HUES48 (cell line): Measurements from ENCODE around the gene ADAMTS17.

Source experiments
- H3K27ac ChIP-seq: one replicate; pipeline ENCODE4 v1.7.0; 2013; ENCODE audit warnings: low read depth, low read length, inconsistent platforms
- H3K27me3 ChIP-seq: 2 replicates; pipeline ENCODE4 v1.6.1; 2013; ENCODE audit warnings: mild to moderate bottlenecking, low read length; ENCODE audit not compliant: control insufficient read depth, insufficient read depth
- H3K36me3 ChIP-seq: 2 replicates; pipeline ENCODE4 v1.6.1; 2013; ENCODE audit warnings: low read length; ENCODE audit not compliant: control insufficient read depth, insufficient read depth
- H3K4me1 ChIP-seq: 2 replicates; pipeline ENCODE4 v1.6.1; 2013; ENCODE audit warnings: mild to moderate bottlenecking, low read length; ENCODE audit not compliant: control insufficient read depth, insufficient read depth
- H3K4me3 ChIP-seq: 2 replicates; pipeline ENCODE4 v1.5.1; 2013; ENCODE audit warnings: mild to moderate bottlenecking, low read depth, low read length
- H3K9ac ChIP-seq: 2 replicates; pipeline ENCODE4 v1.6.1; 2013; ENCODE audit warnings: mild to moderate bottlenecking, low read depth, low read length, moderate library complexity
- H3K9me3 ChIP-seq: 2 replicates; pipeline ENCODE4 v1.6.1; 2013; ENCODE audit warnings: low read length; ENCODE audit not compliant: control insufficient read depth, insufficient read depth

ADAMTS17 gene

DNA sequence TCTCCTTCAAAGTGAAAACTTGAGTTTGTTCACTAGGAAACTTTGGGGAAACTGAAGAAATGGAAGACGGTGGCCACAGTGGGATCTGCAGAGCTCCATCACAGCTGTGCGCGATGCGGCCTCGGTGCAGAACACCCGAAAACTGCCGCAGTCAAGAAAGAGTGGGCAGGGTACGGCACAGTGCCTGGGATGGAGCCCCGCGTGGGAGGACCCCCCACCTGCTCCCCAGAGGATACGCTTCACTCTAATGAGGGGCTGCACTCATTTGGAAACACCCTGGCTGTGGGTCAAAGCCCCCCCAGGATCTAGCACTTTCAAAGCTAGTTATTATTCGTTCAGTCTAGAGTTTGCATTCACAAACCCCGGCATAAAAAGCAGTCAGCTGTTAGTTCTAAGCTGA, 9.5 kb downstream of the ADAMTS17 start:
- Histone ChIP-seq H3K4me3 (no peak overlapping the region), H3K27me3 (no peaks in the 10 kb centered on the region), H3K4me1 (no peaks in the 10 kb centered on the region), H3K27ac (no peak overlapping the region), H3K9me3 (no peaks in the 10 kb centered on the region), H3K36me3 (no peaks in the 10 kb centered on the region), H3K9ac (no peak overlapping the region)

DNA sequence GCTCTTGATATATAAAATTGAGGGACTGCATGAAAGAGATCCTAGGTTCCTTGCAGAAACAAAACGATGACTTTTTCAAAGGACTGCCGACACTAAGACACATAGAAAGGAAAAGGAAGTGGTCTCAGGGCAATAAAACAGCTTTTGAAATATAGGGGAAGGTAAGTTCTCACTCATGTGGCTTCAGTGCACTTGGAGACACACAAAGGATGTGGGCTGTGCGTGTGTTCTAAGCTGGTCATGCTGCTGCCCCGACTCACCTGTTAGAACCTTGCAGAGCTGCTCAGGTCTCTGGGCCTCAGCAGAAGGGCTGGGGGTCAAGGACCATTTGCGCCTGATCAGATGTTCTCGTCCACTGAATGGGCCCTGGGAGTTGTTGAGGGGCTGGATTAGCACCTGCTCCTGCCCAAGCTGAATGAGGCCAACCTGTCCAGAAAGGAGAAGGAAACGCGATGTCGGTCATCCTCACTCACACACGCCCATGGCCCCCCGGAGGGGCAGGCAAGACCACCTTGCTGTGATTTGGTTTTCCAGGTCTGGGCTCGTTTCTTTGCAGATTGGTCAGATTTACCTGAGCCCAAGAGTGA, 11.1 kb downstream of the ADAMTS17 start:
- H3K9me3 ChIP-seq = no peaks in the 10 kb centered on the region
- no peaks in the 10 kb centered on the region for H3K27me3 ChIP-seq
- H3K4me1 ChIP-seq = no peaks in the 10 kb centered on the region
- no peaks in the 10 kb centered on the region for H3K36me3 ChIP-seq
- no peak overlapping the region for H3K9ac ChIP-seq
- no peak overlapping the region for H3K4me3 ChIP-seq
- no peak overlapping the region for H3K27ac ChIP-seq

DNA sequence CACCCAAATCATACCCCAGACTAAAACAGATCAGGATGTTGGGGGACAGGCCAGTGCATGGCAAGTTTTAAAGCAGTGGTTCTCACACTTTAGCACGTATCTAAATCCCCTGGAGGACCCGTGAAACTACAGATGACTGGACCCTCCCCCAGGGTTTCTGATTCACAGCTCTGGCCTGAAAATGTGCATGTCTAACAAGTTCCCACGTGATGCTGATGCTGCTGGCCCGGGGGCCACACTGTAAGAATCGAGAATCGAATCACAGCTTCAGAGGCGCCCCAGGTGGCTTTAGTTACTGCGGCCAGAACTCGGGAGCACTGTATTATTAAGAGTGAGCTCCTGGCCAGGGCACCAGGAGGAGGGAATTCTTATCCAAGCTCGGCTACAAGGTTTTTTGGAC, 11.6 kb downstream of the ADAMTS17 start:
- H3K4me1 ChIP-seq = no peaks in the 10 kb centered on the region
- no peak overlapping the region for H3K9ac ChIP-seq
- H3K4me3 ChIP-seq = no peak overlapping the region
- no peaks in the 10 kb centered on the region for H3K36me3 ChIP-seq
- no peak overlapping the region for H3K27ac ChIP-seq
- H3K27me3 ChIP-seq = no peaks in the 10 kb centered on the region
- no peaks in the 10 kb centered on the region for H3K9me3 ChIP-seq

DNA sequence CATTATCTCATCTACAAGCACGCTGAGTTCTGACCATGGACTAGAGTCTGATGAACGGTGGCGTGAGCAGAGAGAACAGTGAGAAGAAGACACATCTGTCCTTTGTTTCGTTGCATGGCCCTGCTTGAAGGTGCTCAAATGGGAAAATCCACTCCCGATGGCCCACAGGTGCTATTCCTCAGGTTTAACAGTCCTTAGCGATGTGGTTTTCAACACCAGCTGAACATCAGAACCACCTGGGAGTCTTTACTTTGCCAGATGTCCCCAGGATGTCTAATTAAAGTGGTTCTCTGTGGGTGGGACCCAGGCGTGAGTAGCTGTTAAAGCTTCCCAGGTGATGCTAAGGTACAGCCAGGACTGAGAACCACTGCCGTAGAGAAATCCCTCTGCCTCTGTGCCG, 13.0 kb downstream of the ADAMTS17 start:
- Histone ChIP-seq H3K4me3 (no peak overlapping the region), H3K27me3 (no peaks in the 10 kb centered on the region), H3K27ac (no peak overlapping the region), H3K9me3 (no peaks in the 10 kb centered on the region), H3K36me3 (no peaks in the 10 kb centered on the region), H3K4me1 (no peaks in the 10 kb centered on the region), H3K9ac (no peak overlapping the region)

GRCh38 chr15:100318880-100319279, 22.9 kb downstream of the ADAMTS17 start:
- Histone ChIP-seq H3K27me3 (no peaks in the 10 kb centered on the region), H3K4me1 (no peaks in the 10 kb centered on the region), H3K4me3 (no peak overlapping the region), H3K36me3 (no peaks in the 10 kb centered on the region), H3K9me3 (no peaks in the 10 kb centered on the region), H3K9ac (no peak overlapping the region), H3K27ac (no peak overlapping the region)

DNA sequence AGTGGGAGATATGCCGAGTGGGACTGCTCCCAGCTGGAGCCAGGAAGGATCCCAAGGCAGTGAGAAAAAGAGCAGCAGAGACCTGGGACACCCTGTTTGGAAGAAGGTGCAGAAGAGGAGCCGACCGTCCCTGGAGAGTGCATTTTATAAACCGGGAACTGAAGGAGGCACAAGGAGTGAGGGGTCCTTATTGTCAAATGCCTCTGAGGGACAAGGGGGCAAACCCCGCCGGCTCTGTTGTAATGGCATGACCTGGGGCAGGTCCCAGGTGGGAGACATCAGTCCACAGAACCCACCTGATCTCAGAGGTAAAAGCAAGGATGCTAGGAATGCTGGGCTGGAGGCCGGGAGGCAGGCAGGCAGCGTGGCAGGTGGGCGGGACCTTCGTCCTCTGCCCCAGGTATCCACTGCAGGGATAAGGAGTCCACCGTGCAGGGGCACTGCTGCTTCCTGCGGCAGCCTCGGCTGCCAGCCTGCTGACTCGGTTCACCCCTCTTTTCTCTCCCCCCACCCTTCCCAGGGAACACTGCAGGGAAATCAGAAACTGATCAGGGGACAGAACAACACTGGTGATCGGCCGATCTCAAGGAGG, 26.9 kb downstream of the ADAMTS17 start:
- Histone ChIP-seq H3K9me3 (peaks cover 4% of the 10 kb centered on the region; the same call in 1 of the 2 replicates), H3K4me3 (no peak overlapping the region), H3K27ac (no peak overlapping the region), H3K36me3 (no peaks in the 10 kb centered on the region), H3K27me3 (no peaks in the 10 kb centered on the region), H3K9ac (no peak overlapping the region), H3K4me1 (no peaks in the 10 kb centered on the region)

GRCh38 chr15:100311833-100312476, 29.8 kb downstream of the ADAMTS17 start:
- Histone ChIP-seq H3K27ac (no peak overlapping the region), H3K36me3 (no peaks in the 10 kb centered on the region), H3K9ac (no peak overlapping the region), H3K9me3 (peaks cover 4% of the 10 kb centered on the region; the same call in 1 of the 2 replicates), H3K27me3 (no peaks in the 10 kb centered on the region), H3K4me3 (no peak overlapping the region), H3K4me1 (no peaks in the 10 kb centered on the region)

GRCh38 chr15:100311154-100311625, 30.6 kb downstream of the ADAMTS17 start:
- H3K27ac ChIP-seq = no peak overlapping the region
- H3K4me3 ChIP-seq = no peak overlapping the region
- no peak overlapping the region for H3K9ac ChIP-seq
- H3K9me3 ChIP-seq = peaks cover 4% of the 10 kb centered on the region; the same call in 1 of the 2 replicates
- H3K36me3 ChIP-seq = no peaks in the 10 kb centered on the region
- H3K27me3 ChIP-seq = no peaks in the 10 kb centered on the region
- no peaks in the 10 kb centered on the region for H3K4me1 ChIP-seq

GRCh38 chr15:100310513-100311153, 31.1 kb downstream of the ADAMTS17 start:
- no peak overlapping the region for H3K4me3 ChIP-seq
- no peaks in the 10 kb centered on the region for H3K27me3 ChIP-seq
- no peaks in the 10 kb centered on the region for H3K4me1 ChIP-seq
- H3K27ac ChIP-seq = no peak overlapping the region
- peaks cover 4% of the 10 kb centered on the region; the same call in 1 of the 2 replicates for H3K9me3 ChIP-seq
- no peaks in the 10 kb centered on the region for H3K36me3 ChIP-seq
- H3K9ac ChIP-seq = no peak overlapping the region

- H3K36me3 ChIP-seq = no peaks in the 10 kb centered on the region
- H3K27me3 ChIP-seq = no peaks in the 10 kb centered on the region
- no peaks in the 10 kb centered on the region for H3K4me1 ChIP-seq
- H3K9ac ChIP-seq = no peak overlapping the region
- no peak overlapping the region for H3K4me3 ChIP-seq
- H3K9me3 ChIP-seq = peaks cover 4% of the 10 kb centered on the region; the same call in 1 of the 2 replicates
- H3K27ac ChIP-seq = no peak overlapping the region
Measured at GRCh38 chr15:100310041-100310405, 31.8 kb downstream of the ADAMTS17 start.
